Measurements from ENCODE around the gene CPNE1. TPM values are rescaled to one million over a fixed set of nuclear protein-coding genes. Genes with fewer than 3 reads are reported as not detected.

The CPNE1 gene
- total RNA-seq, 6 donors from 2014 or later = 48.8 to 210 (median 177) TPM

GRCh38 chr20:35635652-35636051 lies 29.0 kb downstream of the CPNE1 start:
- Histone ChIP-seq H3K36me3 (peaks cover 11 to 19% (median 16%) of the 10 kb centered on the region in 4 donors), H3K27ac (no peak overlapping the region), H3K27me3 (no peaks in the 10 kb centered on the region), H3K4me1 (peaks cover 0 to 11% (median 5%) of the 10 kb centered on the region in 4 donors), H3K4me3 (no peak overlapping the region), H3K9me3 (no peaks in the 10 kb centered on the region)
- ATAC-seq (ENCODE audit: low FRiP score in 2 of 2) (no peak), DNase-seq (no peak)
- 72 to 77% methylated on average over 4 of the region's 4 CpGs for WGBS, 2 donors
- TF ChIP-seq POLR2AphosphoS5 (IDR thresholded peaks at IDR 0.05) (no peak), CTCF (IDR thresholded peaks at IDR 0.05) (no peak)

GRCh38 chr20:35632539-35633115 lies 32.1 kb downstream of the CPNE1 start:
- ATAC-seq (ENCODE audit: low FRiP score in 2 of 2) (peak in 1 of 2 donors; percentile 9), DNase-seq (no peak)
- WGBS, 2 donors = 93 to 94% methylated on average over 8 to 13 of the region's 13 CpGs
- H3K4me1 ChIP-seq = peaks cover 0 to 21% (median 5%) of the 10 kb centered on the region in 4 donors
- H3K27ac ChIP-seq = no peak overlapping the region
- TF ChIP-seq CTCF (IDR thresholded peaks at IDR 0.05) = no peak
- H3K4me3 ChIP-seq = no peak overlapping the region
- H3K27me3 ChIP-seq = no peaks in the 10 kb centered on the region
- H3K36me3 ChIP-seq = peaks cover 17 to 46% (median 33%) of the 10 kb centered on the region in 4 donors
- no peaks in the 10 kb centered on the region for H3K9me3 ChIP-seq

- no peak for DNase-seq
- peaks cover 27 to 66% (median 49%) of the 10 kb centered on the region in 4 donors for H3K36me3 ChIP-seq
- H3K27ac ChIP-seq = no peak overlapping the region
- peaks cover 0 to 16% (median 3%) of the 10 kb centered on the region in 4 donors for H3K4me1 ChIP-seq
- TF ChIP-seq EP300 (IDR thresholded peaks at IDR 0.05) = no peak
- no peak for TF ChIP-seq POLR2A (IDR thresholded peaks at IDR 0.05)
- no peak for TF ChIP-seq POLR2AphosphoS5 (IDR thresholded peaks at IDR 0.05)
- no peak for TF ChIP-seq CTCF (IDR thresholded peaks at IDR 0.05)
- ATAC-seq (ENCODE audit: low FRiP score in 2 of 2) = peak in 1 of 2 donors; percentile 11
- H3K4me3 ChIP-seq = no peak overlapping the region
- H3K27me3 ChIP-seq = no peaks in the 10 kb centered on the region
- WGBS, 2 donors = 87 to 93% methylated on average over 3 to 4 of the region's 4 CpGs
- no peaks in the 10 kb centered on the region for H3K9me3 ChIP-seq
These were observed 34.1 kb downstream of the CPNE1 start for GRCh38 chr20:35630636-35631035.

GRCh38 chr20:35629427-35630145 lies 35.1 kb downstream of the CPNE1 start:
- Histone ChIP-seq H3K36me3 (peaks cover 27 to 76% (median 54%) of the 10 kb centered on the region in 4 donors), H3K4me3 (no peak overlapping the region), H3K4me1 (peaks cover 0 to 11% (median 0%) of the 10 kb centered on the region in 4 donors), H3K27me3 (no peaks in the 10 kb centered on the region), H3K9me3 (no peaks in the 10 kb centered on the region), H3K27ac (peak overlapping the region in 1 of 4 donors; percentile 45)
- 88 to 90% methylated on average over 11 to 12 of the region's 12 CpGs for WGBS, 2 donors
- TF ChIP-seq EP300 (IDR thresholded peaks at IDR 0.05) (no peak), POLR2AphosphoS5 (IDR thresholded peaks at IDR 0.05) (no peak), CTCF (IDR thresholded peaks at IDR 0.05) (no peak), POLR2A (IDR thresholded peaks at IDR 0.05) (no peak)
- ATAC-seq (ENCODE audit: low FRiP score in 2 of 2) (no peak), DNase-seq (no peak)

All from upper lobe of left lung (tissue), 6 donors.